RPMI8226 (cell line): ENCODE measurements around the gene LCK.

Source experiments
- DNase-seq: peaks from one replicate; pipeline ENCODE4 v3.0.0-alpha.2; 2015

Gene LCK

GRCh38 chr1:32250893-32251716 is at the start of gene LCK:
LCK (plus strand) TSS chr1:32251265; CDS start chr1:32274330, 23,065 bp downstream.
- DNase-seq, result no peak

- DNase-seq, result no peak
Measured at GRCh38 chr1:32204943-32205361, 46.1 kb upstream of the LCK start.

- peak; percentile 95 for DNase-seq
Measured at GRCh38 chr1:32205401-32206370, 45.4 kb upstream of the LCK start, which contains the start of gene IQCC. IQCC (plus strand) TSS chr1:32205671; CDS start chr1:32205682, 11 bp downstream.

GRCh38 chr1:32208469-32208868 is 42.6 kb upstream of the LCK start:
- no peak for DNase-seq

- peak; percentile 97 for DNase-seq
Measured at GRCh38 chr1:32208891-32209328, 42.2 kb upstream of the LCK start, which contains the start of gene DCDC2B. DCDC2B (plus strand) TSS chr1:32209089; CDS start chr1:32209094, 5 bp downstream.

GRCh38 chr1:32215629-32216480 is 35.2 kb upstream of the LCK start:
- DNase-seq, result peak; percentile 72

GRCh38 chr1:32216566-32216965 is 34.5 kb upstream of the LCK start:
- no peak for DNase-seq

- no peak for DNase-seq
Measured at GRCh38 chr1:32219022-32219421, 32.0 kb upstream of the LCK start.

GRCh38 chr1:32220746-32221580 is 30.1 kb upstream of the LCK start:
- no peak for DNase-seq

GRCh38 chr1:32221581-32221979 is 29.5 kb upstream of the LCK start:
- DNase-seq, result no peak

- DNase-seq, result peak; percentile 96
Measured at GRCh38 chr1:32221980-32222755, 28.9 kb upstream of the LCK start, which contains the start of the genes EIF3I and TMEM234. EIF3I (plus strand) TSS chr1:32222407; CDS start chr1:32222442, 35 bp downstream. TMEM234 (minus strand) TSS chr1:32222353; CDS start chr1:32222322, 31 bp downstream.

- no peak for DNase-seq
Measured at GRCh38 chr1:32223683-32224082, 27.4 kb upstream of the LCK start.

- DNase-seq, result no peak
Measured at GRCh38 chr1:32224285-32224684, 26.8 kb upstream of the LCK start.

- DNase-seq, result no peak
Measured at GRCh38 chr1:32228771-32229170, 22.3 kb upstream of the LCK start.

- no peak for DNase-seq
Measured at GRCh38 chr1:32231843-32232432, 19.1 kb upstream of the LCK start.

- no peak for DNase-seq
Measured at GRCh38 chr1:32232558-32233304, 18.3 kb upstream of the LCK start.

GRCh38 chr1:32234792-32235191 is 16.3 kb upstream of the LCK start:
- DNase-seq, result no peak

GRCh38 chr1:32239337-32239736 is 11.7 kb upstream of the LCK start:
- peak; percentile 41 for DNase-seq

- no peak for DNase-seq
Measured at GRCh38 chr1:32239790-32240139, 11.3 kb upstream of the LCK start.
